GM19438 (cell line): Measurements from ENCODE around the gene DMXL1.
"Not testable (repeated sequence)": the region's sequence is repeated elsewhere in the genome, so short reads cannot be mapped to it uniquely, and the experiment has no call there.

Experiments
- ATAC-seq: cut with Tn5 transposase; IDR thresholded peaks from one replicate; pipeline ENCODE4 v1.9.1; 2021; ENCODE audit warnings: low read depth; ENCODE audit not compliant: unreplicated experiment

The DMXL1 gene

DNA sequence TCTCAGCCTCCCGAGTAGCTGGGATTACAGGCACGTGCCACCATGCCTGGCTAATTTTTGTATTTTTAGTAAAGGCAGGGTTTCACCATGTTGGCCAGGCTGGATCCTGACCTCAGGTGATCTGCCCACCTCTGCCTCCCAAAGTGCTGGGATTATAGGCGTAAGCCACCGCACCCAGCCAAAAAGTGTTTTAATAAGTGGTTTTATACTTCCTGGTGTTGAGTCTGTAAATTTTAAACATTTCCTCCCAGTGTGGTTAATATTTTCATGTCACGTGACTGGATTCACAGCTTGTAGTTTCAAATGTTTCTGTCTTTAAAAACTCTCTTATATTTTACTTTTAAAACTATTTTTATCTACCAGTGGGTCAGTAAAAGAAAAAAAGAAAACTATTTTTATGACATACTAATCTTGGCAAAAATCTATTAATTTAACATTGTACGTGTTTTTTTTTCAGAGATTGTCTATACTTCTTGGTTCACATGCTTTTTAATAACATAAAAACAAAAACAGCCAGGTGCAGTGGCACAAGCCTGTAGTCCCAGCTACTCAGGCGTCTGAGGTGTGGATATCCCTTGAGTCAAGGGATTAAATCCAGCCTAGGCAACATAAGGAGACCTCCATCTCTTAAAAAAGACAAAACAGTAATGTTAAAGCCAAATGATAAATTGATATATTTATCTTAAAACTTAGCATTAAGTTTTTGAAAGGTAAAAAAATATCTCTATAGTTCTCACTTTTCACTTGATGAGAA lies 117.1 kb downstream of the DMXL1 start:
- no peak for ATAC-seq

DNA sequence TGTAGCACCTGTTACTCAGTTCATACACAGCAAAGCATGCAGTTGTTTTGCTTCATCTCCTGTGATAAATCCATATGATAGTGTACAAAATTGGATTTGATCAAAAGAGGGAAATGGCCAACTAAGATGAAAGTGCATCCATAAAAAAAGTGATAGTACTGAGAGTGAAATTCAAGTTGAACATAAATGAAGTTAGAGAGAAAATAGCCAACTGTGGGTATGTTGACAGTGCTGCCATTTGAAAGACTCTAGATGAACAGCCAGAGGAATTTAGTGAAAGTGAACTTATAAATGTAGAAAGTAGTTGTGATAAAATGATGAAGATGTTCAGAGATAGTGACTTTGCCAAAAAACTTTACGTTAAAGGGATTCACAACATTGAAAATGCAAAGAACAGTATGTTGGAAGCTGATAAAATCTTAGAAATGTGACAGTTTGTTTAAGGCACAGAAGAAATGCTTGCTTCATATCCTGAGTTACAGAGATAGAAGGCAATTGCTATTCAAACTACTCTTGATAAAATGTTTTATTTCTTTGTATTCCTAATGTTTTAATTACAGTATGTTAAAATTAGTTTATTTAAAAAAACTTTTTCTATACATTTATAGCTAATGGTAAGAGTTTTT lies 119.7 kb downstream of the DMXL1 start:
- ATAC-seq = no peak

- ATAC-seq = no peak
Measured at GRCh38 chr5:119191944-119192343, 121.1 kb downstream of the DMXL1 start.

- ATAC-seq = no peak
Measured at GRCh38 chr5:119200795-119201194, 129.9 kb downstream of the DMXL1 start.

DNA sequence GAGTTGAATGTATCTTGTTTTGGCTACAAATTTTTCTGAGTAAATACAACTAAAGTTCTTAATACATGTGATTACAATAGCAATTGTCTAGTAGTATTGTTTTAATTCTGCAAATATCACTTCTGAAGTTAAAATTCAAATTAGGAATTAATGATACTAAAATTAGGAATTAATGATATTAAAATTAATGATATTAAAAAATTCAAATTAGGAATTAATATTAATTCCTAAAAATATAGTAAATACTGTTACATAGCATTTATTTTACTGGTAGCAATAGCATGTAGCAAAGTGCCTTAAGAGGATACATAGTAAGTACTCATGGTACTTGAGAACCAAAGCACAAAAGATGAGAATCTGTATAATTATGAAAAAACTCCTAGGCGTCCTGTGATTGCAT lies 136.2 kb downstream of the DMXL1 start:
- ATAC-seq = no peak

- ATAC-seq = no peak
Measured at GRCh38 chr5:119212026-119212425, 141.1 kb downstream of the DMXL1 start.

DNA sequence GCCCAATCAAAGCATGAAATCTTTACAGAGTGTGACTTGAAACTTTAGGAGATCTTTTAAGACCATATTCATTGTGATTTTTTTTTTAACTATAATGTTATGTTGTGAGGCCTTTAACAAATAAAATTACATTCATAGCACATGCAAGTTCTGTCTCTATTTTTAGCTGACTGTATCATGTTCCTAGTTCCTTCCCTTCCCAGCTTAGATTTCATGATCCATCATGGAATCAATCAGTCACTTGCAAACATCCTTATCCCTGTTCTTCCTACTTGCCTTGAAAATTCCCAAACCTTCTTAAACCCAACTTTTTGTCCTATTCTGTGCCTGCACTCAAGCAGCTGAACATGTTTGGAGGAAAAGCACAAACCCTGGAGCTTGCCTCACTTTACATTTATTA lies 141.8 kb downstream of the DMXL1 start:
- ATAC-seq = no peak

GRCh38 chr5:119217183-119217582 lies 146.3 kb downstream of the DMXL1 start:
- ATAC-seq = no peak

GRCh38 chr5:119218830-119219782 lies 148.2 kb downstream of the DMXL1 start:
- no peak for ATAC-seq

GRCh38 chr5:119220576-119221197 lies 149.8 kb downstream of the DMXL1 start:
- ATAC-seq = peak; percentile 67

DNA sequence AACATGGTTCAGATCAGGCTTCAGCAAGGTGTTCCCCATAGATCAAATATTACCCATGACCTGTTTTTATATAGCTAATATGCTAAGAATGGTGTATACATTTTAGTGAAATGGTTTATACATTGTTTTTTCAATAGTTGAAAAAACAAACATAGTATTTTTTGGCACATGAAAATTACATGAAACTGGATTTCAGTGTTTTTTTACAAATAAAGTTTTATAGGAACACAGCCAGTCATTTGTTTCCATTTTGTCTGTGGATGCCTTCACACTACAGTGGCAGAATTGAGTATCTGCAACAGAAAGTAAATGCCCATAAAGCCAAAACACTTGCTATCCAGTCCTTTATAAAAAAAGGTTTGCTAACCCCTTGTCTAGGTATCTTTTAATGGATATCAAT lies 150.4 kb downstream of the DMXL1 start:
- ATAC-seq = no peak

GRCh38 chr5:119229950-119230349 lies 159.1 kb downstream of the DMXL1 start:
- no peak for ATAC-seq

GRCh38 chr5:119238265-119239118 lies 167.6 kb downstream of the DMXL1 start:
- no peak for ATAC-seq

GRCh38 chr5:119239119-119239417 lies 168.2 kb downstream of the DMXL1 start:
- ATAC-seq = no peak

GRCh38 chr5:119239826-119240225 lies 168.9 kb downstream of the DMXL1 start:
- ATAC-seq = not testable (repeated sequence)

- no peak for ATAC-seq
Measured at GRCh38 chr5:119243888-119244287, 173.0 kb downstream of the DMXL1 start.

DNA sequence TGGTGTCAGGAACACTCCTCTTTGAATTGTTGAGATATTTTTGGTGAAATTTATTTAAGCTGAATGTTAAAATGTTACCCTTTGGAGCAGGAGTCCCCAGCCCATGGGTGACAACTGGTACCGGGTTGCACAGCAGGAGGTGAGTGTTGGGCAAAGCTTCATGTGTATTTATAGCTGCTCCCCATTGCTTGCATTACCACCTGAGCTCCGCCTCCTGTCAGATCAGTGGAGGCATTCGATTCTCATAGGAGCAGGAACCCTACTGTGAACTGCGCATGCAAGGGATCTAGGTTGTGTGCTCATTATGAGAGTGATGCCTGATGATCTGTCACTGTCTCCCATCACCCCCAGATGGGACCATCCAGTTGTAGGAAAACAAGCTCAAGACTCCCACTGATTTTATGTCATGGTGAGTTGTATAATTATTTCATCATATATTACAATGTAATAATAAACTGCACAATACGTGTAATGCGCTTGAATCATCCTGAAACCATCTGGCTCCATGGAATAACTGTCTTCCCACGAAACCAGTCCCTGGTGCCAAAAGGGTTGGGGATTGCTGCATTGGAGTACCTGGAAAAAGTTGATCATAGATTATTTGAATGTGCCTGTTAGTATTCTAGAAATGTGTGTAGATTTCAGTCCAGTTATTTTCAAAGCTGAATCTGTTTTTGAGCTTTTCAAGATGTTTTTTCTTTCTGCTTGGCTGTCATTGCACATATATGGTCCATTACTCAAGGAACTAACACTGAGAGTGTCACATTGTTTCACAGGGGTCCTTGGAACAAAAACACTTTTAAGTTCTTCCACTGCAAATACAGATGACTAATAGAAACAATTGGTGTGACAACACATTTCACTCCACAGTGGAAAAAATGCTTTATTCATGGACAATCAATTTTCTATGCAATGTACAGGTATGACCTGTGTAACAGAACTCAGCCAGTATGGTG lies 180.3 kb downstream of the DMXL1 start:
- no peak for ATAC-seq

- ATAC-seq = no peak
Measured at GRCh38 chr5:119255571-119256356, 184.9 kb downstream of the DMXL1 start.
